HuH-7.5 (cell line): ENCODE data around the gene ABCB10.
"Not testable (repeated sequence)": the region's sequence is repeated elsewhere in the genome, so short reads cannot be mapped to it uniquely, and the experiment has no call there.

Experiments used
- DNase-seq: peaks from one replicate; pipeline ENCODE4 v3.0.0; 2011; ENCODE audit warnings: low spot score

ABCB10 gene

GRCh38 chr1:229572286-229572685, 13.8 kb upstream of the ABCB10 start:
- DNase-seq = no peak

- no peak for DNase-seq
These were observed 12.5 kb upstream of the ABCB10 start for GRCh38 chr1:229570891-229571516.

GRCh38 chr1:229570305-229570704, 11.8 kb upstream of the ABCB10 start:
- DNase-seq = no peak

- DNase-seq = no peak
These were observed 8.8 kb upstream of the ABCB10 start for GRCh38 chr1:229567109-229567868.

- DNase-seq = no peak
These were observed 5.2 kb upstream of the ABCB10 start for GRCh38 chr1:229563701-229564100.

GRCh38 chr1:229563241-229563640, 4.7 kb upstream of the ABCB10 start:
- no peak for DNase-seq

GRCh38 chr1:229562686-229563085, 4.2 kb upstream of the ABCB10 start:
- no peak for DNase-seq

- DNase-seq = no peak
These were observed 2.6 kb upstream of the ABCB10 start for GRCh38 chr1:229561141-229561540.

GRCh38 chr1:229560124-229560523, 1.6 kb upstream of the ABCB10 start:
- DNase-seq = not testable (repeated sequence)

GRCh38 chr1:229559336-229559801, 862 bp upstream of the ABCB10 start:
- DNase-seq = peak; percentile 19

GRCh38 chr1:229557913-229558414, 543 bp downstream of the ABCB10 start:
- DNase-seq = peak; percentile 70

GRCh38 chr1:229557200-229557850, 1.2 kb downstream of the ABCB10 start:
- no peak for DNase-seq

GRCh38 chr1:229554886-229555621, 3.5 kb downstream of the ABCB10 start:
- DNase-seq = no peak

GRCh38 chr1:229553621-229554130, 4.8 kb downstream of the ABCB10 start:
- no peak for DNase-seq

- no peak for DNase-seq
These were observed 5.8 kb downstream of the ABCB10 start for GRCh38 chr1:229552732-229553131.

- DNase-seq = no peak
These were observed 7.5 kb downstream of the ABCB10 start for GRCh38 chr1:229550812-229551567.

GRCh38 chr1:229547542-229547941, 11.0 kb downstream of the ABCB10 start:
- no peak for DNase-seq

GRCh38 chr1:229544587-229544986, 13.9 kb downstream of the ABCB10 start:
- no peak for DNase-seq

- DNase-seq = no peak
These were observed 18.5 kb downstream of the ABCB10 start for GRCh38 chr1:229539863-229540506.

- DNase-seq = no peak
These were observed 19.6 kb downstream of the ABCB10 start for GRCh38 chr1:229538945-229539344.

GRCh38 chr1:229537894-229538293, 20.6 kb downstream of the ABCB10 start:
- no peak for DNase-seq
